ENCODE data around the gene KLK7.

KLK7 gene

GRCh38 chr19:50969413-50969760 lies 14.3 kb downstream of the KLK7 start, which contains the start of gene KLK6:
KLK6 (minus strand) TSS chr19:50969591; CDS start chr19:50968104, 1,487 bp downstream.
- Histone ChIP-seq H3K79me2 (ENCODE audit: low read length) (no peaks in the 10 kb centered on the region), H3K9ac (ENCODE audit: low read length) (no peak within 1 kb of the TSS), H3K36me3 (replicated peaks; ENCODE audit: insufficient read depth, low read length) (no peaks in the 10 kb centered on the region), H2AFZ (ENCODE audit: low read length) (no peak within 1 kb of the TSS), H3F3A (ENCODE audit: insufficient read depth, low read length) (no peaks in the 10 kb centered on the region), H3K4me3 (ENCODE audit: low read length) (no peak within 1 kb of the TSS), H3K27ac (ENCODE audit: low read length) (no peak within 1 kb of the TSS), H3K4me2 (ENCODE audit: low read depth, low read length) (no peak within 1 kb of the TSS), H3K9me3 (replicated peaks; ENCODE audit: insufficient read depth, low read length) (no peaks in the 10 kb centered on the region), H3K9me2 (replicated peaks; ENCODE audit: insufficient read depth, low read length) (no peaks in the 10 kb centered on the region), H4K20me1 (ENCODE audit: insufficient read depth, low read length) (no peaks in the 10 kb centered on the region), H3K27me3 (replicated peaks; ENCODE audit: insufficient read depth, low read length) (peaks cover 10% of the 10 kb centered on the region; the same call in 1 of the 2 replicates), H3K4me1 (ENCODE audit: low read length) (no peaks in the 10 kb centered on the region)
- DNase-seq: no peak
- TF ChIP-seq CTCF (IDR thresholded peaks at IDR 0.05; ENCODE audit: low read length): no peak
- TF ChIP-seq EZH2 (optimal IDR thresholded peaks at IDR 0.05; ENCODE audit: low read depth, low read length): no peak
- no peak for TF ChIP-seq EZH2phosphoT487 (IDR thresholded peaks at IDR 0.05; ENCODE audit: low read length)

- no peak for DNase-seq
- Histone ChIP-seq H3K4me2 (ENCODE audit: low read depth, low read length) (no peak overlapping the region), H3K27ac (ENCODE audit: low read length) (no peak overlapping the region), H3K36me3 (replicated peaks; ENCODE audit: insufficient read depth, low read length) (no peaks in the 10 kb centered on the region), H3K9me2 (replicated peaks; ENCODE audit: insufficient read depth, low read length) (no peaks in the 10 kb centered on the region), H3K4me3 (ENCODE audit: low read length) (no peak overlapping the region), H3K4me1 (ENCODE audit: low read length) (no peaks in the 10 kb centered on the region), H3F3A (ENCODE audit: insufficient read depth, low read length) (no peaks in the 10 kb centered on the region), H3K27me3 (replicated peaks; ENCODE audit: insufficient read depth, low read length) (peaks cover 12% of the 10 kb centered on the region; the same call in 1 of the 2 replicates), H4K20me1 (ENCODE audit: insufficient read depth, low read length) (no peaks in the 10 kb centered on the region), H3K9ac (ENCODE audit: low read length) (no peak overlapping the region), H3K79me2 (ENCODE audit: low read length) (no peaks in the 10 kb centered on the region), H2AFZ (ENCODE audit: low read length) (no peak overlapping the region), H3K9me3 (replicated peaks; ENCODE audit: insufficient read depth, low read length) (no peaks in the 10 kb centered on the region)
- TF ChIP-seq CTCF (IDR thresholded peaks at IDR 0.05; ENCODE audit: low read length) (no peak), EZH2 (optimal IDR thresholded peaks at IDR 0.05; ENCODE audit: low read depth, low read length) (no peak), EZH2phosphoT487 (IDR thresholded peaks at IDR 0.05; ENCODE audit: low read length) (no peak)
Measured at GRCh38 chr19:50968716-50969412, 14.9 kb downstream of the KLK7 start.

GRCh38 chr19:50967929-50968715 lies 15.6 kb downstream of the KLK7 start:
- TF ChIP-seq EZH2phosphoT487 (IDR thresholded peaks at IDR 0.05; ENCODE audit: low read length) (no peak), EZH2 (optimal IDR thresholded peaks at IDR 0.05; ENCODE audit: low read depth, low read length) (no peak), CTCF (IDR thresholded peaks at IDR 0.05; ENCODE audit: low read length) (no peak)
- Histone ChIP-seq H3K9me2 (replicated peaks; ENCODE audit: insufficient read depth, low read length) (no peaks in the 10 kb centered on the region), H3K4me2 (ENCODE audit: low read depth, low read length) (no peak overlapping the region), H3K9me3 (replicated peaks; ENCODE audit: insufficient read depth, low read length) (no peaks in the 10 kb centered on the region), H3K27me3 (replicated peaks; ENCODE audit: insufficient read depth, low read length) (peaks cover 15% of the 10 kb centered on the region; the same call in 1 of the 2 replicates), H4K20me1 (ENCODE audit: insufficient read depth, low read length) (no peaks in the 10 kb centered on the region), H2AFZ (ENCODE audit: low read length) (no peak overlapping the region), H3F3A (ENCODE audit: insufficient read depth, low read length) (no peaks in the 10 kb centered on the region), H3K4me1 (ENCODE audit: low read length) (no peaks in the 10 kb centered on the region), H3K4me3 (ENCODE audit: low read length) (no peak overlapping the region), H3K27ac (ENCODE audit: low read length) (no peak overlapping the region), H3K79me2 (ENCODE audit: low read length) (no peaks in the 10 kb centered on the region), H3K9ac (ENCODE audit: low read length) (no peak overlapping the region), H3K36me3 (replicated peaks; ENCODE audit: insufficient read depth, low read length) (no peaks in the 10 kb centered on the region)
- DNase-seq: no peak
